Endothelial cell (in vitro differentiated cells): ENCODE data around the gene SMARCD1. TPM values are rescaled to one million over a fixed set of nuclear protein-coding genes. Genes with fewer than 3 reads are reported as not detected.

Experiments used
- DNase-seq: peaks from one replicate; pipeline ENCODE4 v3.0.0; 2021; ENCODE audit warnings: low spot score
- H3K27ac Mint-ChIP-seq: one replicate; pipeline ENCODE4 v1.8.0; 2021; ENCODE audit warnings: mixed read lengths, inconsistent platforms; ENCODE audit not compliant: unreplicated experiment
- H3K27me3 Mint-ChIP-seq: one replicate; pipeline ENCODE4 v1.8.0; 2021; ENCODE audit warnings: mild to moderate bottlenecking, moderate library complexity, mixed read lengths, inconsistent platforms; ENCODE audit not compliant: unreplicated experiment
- H3K36me3 Mint-ChIP-seq: one replicate; pipeline ENCODE4 v1.8.0; 2021; ENCODE audit warnings: mild to moderate bottlenecking, low read depth, mixed read lengths, inconsistent platforms; ENCODE audit not compliant: unreplicated experiment
- H3K4me1 Mint-ChIP-seq: one replicate; pipeline ENCODE4 v1.8.0; 2021; ENCODE audit warnings: mild to moderate bottlenecking, mixed read lengths, inconsistent platforms; ENCODE audit not compliant: unreplicated experiment
- H3K4me3 Mint-ChIP-seq: one replicate; pipeline ENCODE4 v1.8.0; 2021; ENCODE audit warnings: mild to moderate bottlenecking, mixed read lengths, inconsistent platforms; ENCODE audit not compliant: unreplicated experiment
- H3K9me3 Mint-ChIP-seq: one replicate; pipeline ENCODE4 v1.8.0; 2021; ENCODE audit warnings: mixed read lengths, inconsistent platforms; ENCODE audit not compliant: unreplicated experiment
- CTCF ChIP-seq: fragments of 200-600 bp; sonication (generic); IDR thresholded peaks from one replicate; pipeline ENCODE4 v1.5.0; 2021; ENCODE audit warnings: antibody characterized with exemption; ENCODE audit not compliant: unreplicated experiment
- total RNA-seq: library from RNA; stranded (reverse); fragmentation: NEBNext Ultra II Directional; extraction: Animal tissue kit (Norgen Biotek cat#: 25700); gene quantifications from one replicate; pipeline ENCODE4 v1.2.1, GENCODE V29; 2021; ENCODE audit not compliant: unreplicated experiment

SMARCD1 gene
- total RNA-seq, 1 donor from 2014 or later = 101 TPM

GRCh38 chr12:50074936-50075807 is 10.0 kb upstream of the SMARCD1 start:
- Mint-ChIP-seq H3K27me3 (peaks cover 16% of the 10 kb centered on the region), H3K4me1 (peaks cover 8% of the 10 kb centered on the region), H3K9me3 (no peaks in the 10 kb centered on the region), H3K4me3 (no peak overlapping the region), H3K27ac (no peak overlapping the region), H3K36me3 (no peaks in the 10 kb centered on the region)
- TF ChIP-seq CTCF = peak; percentile 67
- DNase-seq = peak; percentile 92

GRCh38 chr12:50075808-50076170 is 9.4 kb upstream of the SMARCD1 start:
- H3K27me3 Mint-ChIP-seq = peaks cover 16% of the 10 kb centered on the region
- no peak overlapping the region for H3K4me3 Mint-ChIP-seq
- TF ChIP-seq CTCF = no peak
- no peak for DNase-seq
- peaks cover 1% of the 10 kb centered on the region for H3K4me1 Mint-ChIP-seq
- no peak overlapping the region for H3K27ac Mint-ChIP-seq
- H3K9me3 Mint-ChIP-seq = no peaks in the 10 kb centered on the region
- no peaks in the 10 kb centered on the region for H3K36me3 Mint-ChIP-seq

DNA sequence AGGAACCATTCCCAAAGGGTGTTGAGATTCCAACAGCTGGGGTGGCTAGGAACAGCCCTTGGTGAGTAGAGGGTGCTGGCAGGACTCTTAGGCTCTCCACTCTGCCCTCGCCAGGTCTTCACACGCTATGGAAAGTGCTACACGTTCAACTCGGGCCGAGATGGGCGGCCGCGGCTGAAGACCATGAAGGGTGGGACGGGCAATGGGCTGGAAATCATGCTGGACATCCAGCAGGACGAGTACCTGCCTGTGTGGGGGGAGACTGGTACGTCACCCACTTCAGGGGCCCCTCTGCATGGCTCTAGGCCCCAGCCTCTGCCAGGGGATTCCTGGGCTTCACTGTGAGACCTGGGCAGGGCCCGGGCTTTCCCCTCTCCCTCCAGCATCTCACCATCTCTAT is 8.0 kb upstream of the SMARCD1 start:
- TF ChIP-seq CTCF = no peak
- Mint-ChIP-seq H3K27ac (no peak overlapping the region), H3K36me3 (no peaks in the 10 kb centered on the region), H3K4me3 (no peak overlapping the region), H3K27me3 (peaks cover 17% of the 10 kb centered on the region), H3K9me3 (no peaks in the 10 kb centered on the region), H3K4me1 (no peaks in the 10 kb centered on the region)
- DNase-seq = no peak

DNA sequence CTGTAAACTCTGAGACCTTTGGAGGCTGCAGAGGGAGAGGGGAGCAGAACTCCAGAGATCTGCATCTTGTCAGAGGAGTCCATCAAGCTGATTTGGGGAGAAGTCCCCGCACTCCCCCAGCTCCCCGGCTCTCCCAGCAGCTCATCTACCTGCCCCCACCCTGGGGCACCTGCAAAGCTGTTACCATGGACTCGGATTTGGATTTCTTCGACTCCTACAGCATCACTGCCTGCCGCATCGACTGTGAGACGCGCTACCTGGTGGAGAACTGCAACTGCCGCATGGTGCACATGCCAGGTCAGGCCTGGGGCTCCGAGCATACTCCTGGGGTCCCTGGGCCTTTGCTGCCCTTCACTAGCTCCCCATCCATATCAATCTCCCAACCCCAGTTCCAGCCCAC is 6.9 kb upstream of the SMARCD1 start:
- Mint-ChIP-seq H3K27ac (no peak overlapping the region), H3K4me3 (no peak overlapping the region), H3K4me1 (no peaks in the 10 kb centered on the region), H3K36me3 (no peaks in the 10 kb centered on the region), H3K9me3 (no peaks in the 10 kb centered on the region), H3K27me3 (peaks cover 12% of the 10 kb centered on the region)
- no peak for DNase-seq
- no peak for TF ChIP-seq CTCF

DNA sequence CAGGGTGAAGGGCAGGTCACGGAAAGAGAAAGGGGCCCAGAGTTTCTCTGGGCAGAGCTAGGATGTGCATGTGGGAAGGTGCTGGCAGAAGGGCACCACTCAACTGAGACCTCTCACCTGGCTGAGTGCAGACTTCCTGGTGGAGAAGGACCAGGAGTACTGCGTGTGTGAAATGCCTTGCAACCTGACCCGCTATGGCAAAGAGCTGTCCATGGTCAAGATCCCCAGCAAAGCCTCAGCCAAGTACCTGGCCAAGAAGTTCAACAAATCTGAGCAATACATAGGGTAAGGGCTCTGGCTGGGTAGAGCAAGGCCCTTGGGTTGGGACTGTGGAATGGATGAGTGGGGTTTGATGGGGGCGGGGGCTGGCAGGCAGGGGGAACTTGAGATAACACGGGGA is 5.4 kb upstream of the SMARCD1 start:
- peaks cover 9% of the 10 kb centered on the region for H3K27me3 Mint-ChIP-seq
- H3K4me1 Mint-ChIP-seq = peaks cover 5% of the 10 kb centered on the region
- H3K4me3 Mint-ChIP-seq = no peak overlapping the region
- no peaks in the 10 kb centered on the region for H3K36me3 Mint-ChIP-seq
- DNase-seq = no peak
- no peaks in the 10 kb centered on the region for H3K9me3 Mint-ChIP-seq
- TF ChIP-seq CTCF = no peak
- no peak overlapping the region for H3K27ac Mint-ChIP-seq
